Nephron (organoid): ENCODE measurements around the gene GTF3C2.
A peak's percentile ranks its signal among the peaks of the same experiment; 100 is the strongest.

Source experiments
- H3K27ac Mint-ChIP-seq, 3 experiments: 2 replicates each; pipeline ENCODE4 v1.8.0; 2020; ENCODE audit warnings: mixed read lengths in 3 of 3, mild to moderate bottlenecking in 2 of 3, moderate library complexity in 1 of 3
- H3K27me3 Mint-ChIP-seq: 2 replicates; pipeline ENCODE4 v1.8.0; 2021; ENCODE audit warnings: low read depth, mild to moderate bottlenecking, moderate library complexity, mixed read lengths
- H3K36me3 Mint-ChIP-seq: 2 replicates; pipeline ENCODE4 v1.8.0; 2020; ENCODE audit warnings: low read depth, mixed read lengths
- H3K4me1 Mint-ChIP-seq: 2 replicates; pipeline ENCODE4 v1.8.0; 2020; ENCODE audit warnings: mixed read lengths
- H3K4me3 Mint-ChIP-seq, 3 experiments: 2 replicates each; pipeline ENCODE4 v1.8.0; 2020; ENCODE audit warnings: mild to moderate bottlenecking in 3 of 3, mixed read lengths in 3 of 3, moderate library complexity in 2 of 3
- H3K9me3 Mint-ChIP-seq: 2 replicates; pipeline ENCODE4 v1.8.0; 2020; ENCODE audit warnings: mixed read lengths
- TF ChIP-seq, protein P1 (sequence below), 3 experiments: fragments of 200-600 bp; sonication (generic); IDR thresholded peaks; one replicate each; pipeline ENCODE4 v1.5.0; 2021; ENCODE audit warnings: antibody characterized with exemption in 3 of 3; ENCODE audit not compliant: unreplicated experiment in 3 of 3

Gene GTF3C2

DNA sequence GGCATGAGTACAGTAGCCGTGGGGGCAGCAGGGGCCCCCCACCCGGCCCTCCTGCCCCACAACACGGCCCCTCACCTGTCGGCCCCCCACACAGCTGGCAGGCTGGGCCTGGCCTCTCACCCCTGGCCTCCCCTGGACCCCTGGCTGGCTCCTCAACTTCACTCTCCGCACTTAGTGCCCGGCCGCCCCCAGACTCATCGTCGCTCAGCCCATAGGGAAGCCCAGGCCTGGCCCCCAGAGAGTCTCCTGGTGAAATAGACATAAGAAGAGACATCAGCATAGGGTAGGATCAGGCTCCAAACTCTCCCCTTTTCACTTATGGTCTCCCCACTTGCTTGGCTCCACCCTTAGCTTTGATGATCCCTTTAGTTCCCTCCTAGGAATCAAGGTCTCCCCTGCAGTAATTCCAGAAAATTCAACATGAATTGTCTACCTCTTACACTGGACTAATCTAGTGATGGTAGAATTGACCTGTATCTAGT lies 22.3 kb upstream of the GTF3C2 start:
- no peaks in the 10 kb centered on the region for H3K9me3 Mint-ChIP-seq
- peak overlapping the region; percentile 90 to 93 (median 93) for H3K27ac Mint-ChIP-seq
- H3K36me3 Mint-ChIP-seq, result peaks cover 54% of the 10 kb centered on the region
- H3K4me3 Mint-ChIP-seq, result peak overlapping the region; percentile 90 to 93 (median 92)
- no peaks in the 10 kb centered on the region for H3K27me3 Mint-ChIP-seq
- TF ChIP-seq, protein P1, sequence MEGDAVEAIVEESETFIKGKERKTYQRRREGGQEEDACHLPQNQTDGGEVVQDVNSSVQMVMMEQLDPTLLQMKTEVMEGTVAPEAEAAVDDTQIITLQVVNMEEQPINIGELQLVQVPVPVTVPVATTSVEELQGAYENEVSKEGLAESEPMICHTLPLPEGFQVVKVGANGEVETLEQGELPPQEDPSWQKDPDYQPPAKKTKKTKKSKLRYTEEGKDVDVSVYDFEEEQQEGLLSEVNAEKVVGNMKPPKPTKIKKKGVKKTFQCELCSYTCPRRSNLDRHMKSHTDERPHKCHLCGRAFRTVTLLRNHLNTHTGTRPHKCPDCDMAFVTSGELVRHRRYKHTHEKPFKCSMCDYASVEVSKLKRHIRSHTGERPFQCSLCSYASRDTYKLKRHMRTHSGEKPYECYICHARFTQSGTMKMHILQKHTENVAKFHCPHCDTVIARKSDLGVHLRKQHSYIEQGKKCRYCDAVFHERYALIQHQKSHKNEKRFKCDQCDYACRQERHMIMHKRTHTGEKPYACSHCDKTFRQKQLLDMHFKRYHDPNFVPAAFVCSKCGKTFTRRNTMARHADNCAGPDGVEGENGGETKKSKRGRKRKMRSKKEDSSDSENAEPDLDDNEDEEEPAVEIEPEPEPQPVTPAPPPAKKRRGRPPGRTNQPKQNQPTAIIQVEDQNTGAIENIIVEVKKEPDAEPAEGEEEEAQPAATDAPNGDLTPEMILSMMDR (IDR thresholded peaks at IDR 0.05; ENCODE audit: unreplicated experiment in 3 of 3), result no peak
- H3K4me1 Mint-ChIP-seq, result peaks cover 25% of the 10 kb centered on the region

DNA sequence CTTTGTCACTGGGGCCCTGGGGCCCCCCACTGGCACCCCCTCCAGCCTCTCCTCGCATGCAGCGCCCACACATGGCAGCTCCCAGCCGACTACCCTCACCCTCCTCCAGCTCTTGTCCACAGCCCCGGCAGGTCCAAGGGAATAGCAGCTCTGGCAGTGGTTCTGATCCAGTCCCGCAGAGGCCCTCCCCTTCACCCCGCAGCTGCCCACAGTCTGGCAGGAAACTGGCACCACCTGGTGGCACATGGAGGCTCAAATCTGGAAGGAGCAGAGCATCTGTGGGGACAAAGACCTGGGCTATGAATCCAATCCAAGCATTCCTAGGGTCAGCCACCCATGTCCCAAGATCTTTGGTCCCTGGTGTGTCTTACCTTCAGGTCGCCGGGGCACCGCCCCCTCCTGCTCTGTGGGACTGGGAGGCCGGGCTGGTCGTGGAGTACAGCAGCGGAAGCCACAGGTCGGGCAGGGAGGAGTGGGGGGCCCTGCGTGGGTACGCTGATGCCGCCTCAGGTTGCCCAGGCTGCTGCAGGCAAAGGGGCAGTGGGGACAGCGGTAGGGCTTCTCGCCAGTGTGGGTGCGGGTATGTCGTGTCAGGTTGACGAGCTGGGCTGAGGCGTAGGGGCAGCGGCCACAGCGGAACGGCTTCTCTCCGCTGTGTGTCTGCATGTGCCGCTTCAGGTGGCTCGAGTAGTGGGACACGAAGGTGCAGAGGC lies 21.7 kb upstream of the GTF3C2 start:
- H3K9me3 Mint-ChIP-seq, result no peaks in the 10 kb centered on the region
- H3K4me3 Mint-ChIP-seq, result peak overlapping the region; percentile 48 to 93 (median 90)
- TF ChIP-seq, protein P1 (IDR thresholded peaks at IDR 0.05; ENCODE audit: unreplicated experiment in 3 of 3), result no peak
- peak overlapping the region in 2 of 3 experiments; percentile 71 to 79 for H3K27ac Mint-ChIP-seq
- H3K27me3 Mint-ChIP-seq, result no peaks in the 10 kb centered on the region
- H3K36me3 Mint-ChIP-seq, result peaks cover 54% of the 10 kb centered on the region
- peaks cover 25% of the 10 kb centered on the region for H3K4me1 Mint-ChIP-seq

- Mint-ChIP-seq H3K4me1 (peaks cover 28% of the 10 kb centered on the region), H3K27me3 (no peaks in the 10 kb centered on the region), H3K9me3 (no peaks in the 10 kb centered on the region), H3K36me3 (peaks cover 58% of the 10 kb centered on the region), H3K27ac (peak overlapping the region; percentile 69 to 79 (median 71)), H3K4me3 (peak overlapping the region; percentile 73 to 83 (median 83))
- TF ChIP-seq, protein P1 (IDR thresholded peaks at IDR 0.05; ENCODE audit: unreplicated experiment in 3 of 3), result no peak
Observed at GRCh38 chr2:27377618-27378095, 21.1 kb upstream of the GTF3C2 start.

DNA sequence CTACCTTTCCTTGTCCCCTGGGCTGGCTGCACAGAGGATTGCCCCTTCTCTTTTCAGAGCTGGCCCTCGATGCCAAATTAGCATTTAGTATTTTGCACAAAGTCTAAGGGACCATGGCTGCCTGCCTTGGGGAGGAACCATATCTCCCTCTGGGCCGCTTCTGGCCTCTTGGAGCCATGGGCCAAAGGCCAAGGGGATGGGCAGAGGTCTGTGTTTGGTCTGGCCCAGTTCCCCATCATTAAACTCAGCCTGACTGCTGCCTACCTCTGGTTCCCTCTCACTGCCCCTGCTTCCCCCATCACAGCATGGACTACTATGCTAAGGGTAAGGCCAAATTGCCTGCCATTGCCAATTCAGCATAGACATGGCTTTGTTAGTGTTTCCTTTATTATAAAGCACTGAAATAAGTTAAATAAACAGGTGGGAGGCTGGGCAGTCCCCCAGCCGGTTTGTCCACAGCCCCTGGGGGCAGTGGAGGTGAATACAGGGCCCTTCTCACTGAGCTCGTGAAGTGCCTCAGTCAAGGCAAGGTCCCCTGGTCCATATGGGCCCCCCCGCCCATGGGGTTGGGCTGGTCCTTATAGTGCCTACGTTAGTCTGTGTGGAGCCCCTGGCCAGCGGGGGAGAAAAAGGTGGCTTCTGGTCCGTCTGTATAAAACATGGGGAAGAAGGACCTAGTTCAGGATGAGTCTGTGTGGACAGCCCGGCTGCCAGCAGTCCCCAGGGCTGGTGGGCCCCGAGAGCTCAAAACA lies 20.5 kb upstream of the GTF3C2 start:
- H3K36me3 Mint-ChIP-seq, result peaks cover 60% of the 10 kb centered on the region
- no peaks in the 10 kb centered on the region for H3K9me3 Mint-ChIP-seq
- peaks cover 33% of the 10 kb centered on the region for H3K4me1 Mint-ChIP-seq
- TF ChIP-seq, protein P1 (IDR thresholded peaks at IDR 0.05; ENCODE audit: unreplicated experiment in 3 of 3), result no peak
- H3K27ac Mint-ChIP-seq, result peak overlapping the region in 2 of 3 experiments; percentile 26 to 66
- no peaks in the 10 kb centered on the region for H3K27me3 Mint-ChIP-seq
- H3K4me3 Mint-ChIP-seq, result peak overlapping the region; percentile 41 to 68 (median 59)

GRCh38 chr2:27376151-27376865 lies 19.7 kb upstream of the GTF3C2 start:
- Mint-ChIP-seq H3K9me3 (no peaks in the 10 kb centered on the region), H3K27ac (peak overlapping the region in 1 of 3 experiments; percentile 30), H3K36me3 (peaks cover 58% of the 10 kb centered on the region), H3K27me3 (no peaks in the 10 kb centered on the region), H3K4me1 (peaks cover 38% of the 10 kb centered on the region), H3K4me3 (peak overlapping the region; percentile 26 to 68 (median 34))
- TF ChIP-seq, protein P1 (IDR thresholded peaks at IDR 0.05; ENCODE audit: unreplicated experiment in 3 of 3), result no peak
